ENCODE results near the gene WWC1. TPM values are rescaled to one million over a fixed set of nuclear protein-coding genes. Genes with fewer than 3 reads are reported as not detected.

WWC1 gene
- total RNA-seq, 1 experiment from 2014 or later: 52.6 TPM

- no peak for TF ChIP-seq RAD21 (IDR thresholded peaks at IDR 0.05; ENCODE audit: low read depth)
- no peak for TF ChIP-seq JUND (IDR thresholded peaks at IDR 0.05)
- TF ChIP-seq EZH2 (IDR thresholded peaks at IDR 0.05): no peak
These were observed 79.4 kb downstream of the WWC1 start (continued) for GRCh38 chr5:168370831-168371230.

GRCh38 chr5:168372356-168372946 is 81.0 kb downstream of the WWC1 start:
- Histone ChIP-seq H3K36me3 (ENCODE audit: control insufficient read depth in 1 of 2, insufficient read depth in 2 of 2, low read length in 2 of 2) (0 out of 4 replicates have a peak, but pooled peaks cover 0 to 6% of the 10 kb centered on the region in 2 experiments), H3K4me2 (ENCODE audit: low read length) (no peak overlapping the region), H3K27ac (ENCODE audit: low read depth, low read length) (no peak overlapping the region), H3K4me3 (replicated peaks in 1 of 2; ENCODE audit: low read depth in 1 of 2, low read length in 2 of 2) (no peak overlapping the region), H3K79me2 (ENCODE audit: insufficient read depth, low read length) (peaks cover 63% of the 10 kb centered on the region), H3K9me2 (ENCODE audit: insufficient read depth) (no peaks in the 10 kb centered on the region), H4K20me1 (ENCODE audit: insufficient read depth) (no peaks in the 10 kb centered on the region), H3K4me1 (ENCODE audit: control insufficient read depth in 1 of 2, insufficient read depth in 2 of 2, low read length in 2 of 2) (no peaks in the 10 kb centered on the region; a peak in 1 of 4 replicates), H2AFZ (ENCODE audit: low read depth, low read length, poor library complexity, severe bottlenecking) (no peak overlapping the region), H3K9me3 (ENCODE audit: control insufficient read depth in 1 of 2, insufficient read depth in 1 of 2, low read depth in 1 of 2, low read length in 2 of 2) (no peaks in the 10 kb centered on the region), H3K27me3 (ENCODE audit: insufficient read depth, low read length) (no peaks in the 10 kb centered on the region), H3K9ac (ENCODE audit: low read length) (no peak overlapping the region)
- intact Hi-C loops (cut with micrococcal nuclease): no loop called here
- ChIA-PET CTCF (no interaction called here), POLR2A (no interaction called here), RAD21 (ENCODE audit: low non-redundant PET in 1 of 2, low total read pairs in 2 of 2, uncharacterized antibody in 2 of 2, unreplicated experiment in 2 of 2) (no interaction called here)
- ATAC-seq (no peak), DNase-seq (ENCODE audit: low read depth, low spot score) (no peak)
- BruUV-seq (replicated peaks): no TSS peak
- TF ChIP-seq ZFX (IDR thresholded peaks at IDR 0.05) (no peak), SIN3A (IDR thresholded peaks at IDR 0.05; ENCODE audit: low read depth) (no peak), POLR2A (IDR thresholded peaks at IDR 0.05; ENCODE audit: borderline replicate concordance, extremely low read depth, insufficient read depth, insufficient read length) (no peak), ATF3 (IDR thresholded peaks at IDR 0.05) (no peak), POLR2AphosphoS5 (IDR thresholded peaks at IDR 0.05; ENCODE audit: low read depth, low read length) (no peak), CEBPB (IDR thresholded peaks at IDR 0.05; ENCODE audit: low read depth) (no peak), CBX3 (IDR thresholded peaks at IDR 0.05; ENCODE audit: low read depth) (no peak), EGR1 (IDR thresholded peaks at IDR 0.05; ENCODE audit: low read depth) (no peak)

- H3K27ac ChIP-seq (ENCODE audit: low read depth, low read length): no peak overlapping the region
- no peak overlapping the region for H3K9ac ChIP-seq (ENCODE audit: low read length)
- ChIA-PET POLR2A (no interaction called here), CTCF (no interaction called here), RAD21 (ENCODE audit: low non-redundant PET in 1 of 2, low total read pairs in 2 of 2, uncharacterized antibody in 2 of 2, unreplicated experiment in 2 of 2) (no interaction called here)
- H3K4me2 ChIP-seq (ENCODE audit: low read length): no peak overlapping the region
- H3K9me2 ChIP-seq (ENCODE audit: insufficient read depth): no peaks in the 10 kb centered on the region
- H3K4me1 ChIP-seq (ENCODE audit: control insufficient read depth in 1 of 2, insufficient read depth in 2 of 2, low read length in 2 of 2): no peaks in the 10 kb centered on the region; a peak in 1 of 4 replicates
- H3K4me3 ChIP-seq (replicated peaks in 1 of 2; ENCODE audit: low read depth in 1 of 2, low read length in 2 of 2): no peak overlapping the region
- no peaks in the 10 kb centered on the region for H3K27me3 ChIP-seq (ENCODE audit: insufficient read depth, low read length)
- H3K9me3 ChIP-seq (ENCODE audit: control insufficient read depth in 1 of 2, insufficient read depth in 1 of 2, low read depth in 1 of 2, low read length in 2 of 2): no peaks in the 10 kb centered on the region
- H3K79me2 ChIP-seq (ENCODE audit: insufficient read depth, low read length): peaks cover 62% of the 10 kb centered on the region
- intact Hi-C loops (cut with micrococcal nuclease): no loop called here
- H3K36me3 ChIP-seq (ENCODE audit: control insufficient read depth in 1 of 2, insufficient read depth in 2 of 2, low read length in 2 of 2): 0 out of 4 replicates have a peak, but pooled peaks cover 0 to 6% of the 10 kb centered on the region in 2 experiments
- no TSS peak for BruUV-seq (replicated peaks)
- ATAC-seq (no peak), DNase-seq (ENCODE audit: low read depth, low spot score) (no peak)
- no peaks in the 10 kb centered on the region for H4K20me1 ChIP-seq (ENCODE audit: insufficient read depth)
- H2AFZ ChIP-seq (ENCODE audit: low read depth, low read length, poor library complexity, severe bottlenecking): no peak overlapping the region
- TF ChIP-seq CEBPB (IDR thresholded peaks at IDR 0.05; ENCODE audit: low read depth): no peak
- TF ChIP-seq ZBTB33 (IDR thresholded peaks at IDR 0.05; ENCODE audit: extremely low read depth, insufficient replicate concordance, low read length): no peak
- no peak for TF ChIP-seq CTCF (IDR thresholded peaks at IDR 0.05 in 2 of 3, conservative IDR thresholded peaks at IDR 0.05 in 1 of 3; ENCODE audit: borderline replicate concordance in 1 of 3, insufficient read depth in 1 of 3, low read depth in 2 of 3, low read length in 2 of 3)
- no peak for TF ChIP-seq ELF1 (IDR thresholded peaks at IDR 0.05; ENCODE audit: borderline replicate concordance, low read depth)
- TF ChIP-seq RAD21 (IDR thresholded peaks at IDR 0.05; ENCODE audit: low read depth): no peak
- TF ChIP-seq POLR2AphosphoS5 (IDR thresholded peaks at IDR 0.05; ENCODE audit: low read depth, low read length): no peak
- no peak for TF ChIP-seq SIN3A (IDR thresholded peaks at IDR 0.05; ENCODE audit: low read depth)
- no peak for TF ChIP-seq JUND (IDR thresholded peaks at IDR 0.05)
These were observed 83.1 kb downstream of the WWC1 start for GRCh38 chr5:168374532-168374931.
